Neutrophil (primary cell): ENCODE measurements around the gene RTP3.

Experiments
- H3K27ac ChIP-seq: fragments of 200-600 bp; sonication (generic); 2 replicates; pipeline ENCODE4 v1.5.1; 2016; ENCODE audit warnings: mild to moderate bottlenecking, moderate library complexity
- H3K27me3 ChIP-seq: fragments of 200-600 bp; sonication (generic); 2 replicates; pipeline ENCODE4 v1.6.0; 2016; ENCODE audit warnings: mild to moderate bottlenecking
- H3K36me3 ChIP-seq: fragments of 200-600 bp; sonication (generic); 2 replicates; pipeline ENCODE4 v1.5.1; 2017
- H3K4me1 ChIP-seq, 2 experiments: fragments of 200-600 bp in 1 of 2; sonication (generic) in 1 of 2; 1 replicate in 1 of 2; 2 replicates in 1 of 2; pipeline versions ENCODE4 v1.5.1 to v1.6.1; 2013 to 2016; ENCODE audit warnings: low read depth in 1 of 2, low read length in 1 of 2, mild to moderate bottlenecking in 1 of 2, moderate library complexity in 1 of 2; ENCODE audit not compliant: control insufficient read depth in 1 of 2, insufficient read depth in 1 of 2
- H3K4me3 ChIP-seq, 2 experiments: fragments of 200-600 bp in 1 of 2; sonication (generic) in 1 of 2; 1 replicate in 1 of 2; 2 replicates in 1 of 2; pipeline ENCODE4 v1.5.1; 2013 to 2016; ENCODE audit warnings: low read depth in 1 of 2, low read length in 1 of 2, mild to moderate bottlenecking in 1 of 2, moderate library complexity in 1 of 2
- H3K9me3 ChIP-seq: fragments of 200-600 bp; sonication (generic); 2 replicates; pipeline ENCODE4 v1.5.1; 2016
- CTCF ChIP-seq: fragments of 200-600 bp; sonication (generic); IDR thresholded peaks from 2 replicates; pipeline ENCODE4 v1.5.1; 2016; ENCODE audit warnings: antibody characterized with exemption

RTP3 gene

GRCh38 chr3:46462511-46462910 is 35.3 kb upstream of the RTP3 start:
- H3K27me3 ChIP-seq: no peaks in the 10 kb centered on the region
- TF ChIP-seq CTCF: no peak

GRCh38 chr3:46463120-46463867 is 34.5 kb upstream of the RTP3 start:
- no peaks in the 10 kb centered on the region for H3K27me3 ChIP-seq
- TF ChIP-seq CTCF: no peak

More at GRCh38 chr3:46462511-46462910, 35.3 kb upstream of the RTP3 start:
- no peaks in the 10 kb centered on the region for H3K9me3 ChIP-seq
- H3K4me3 ChIP-seq: peak overlapping the region; percentile 16 to 33
- peaks cover 90% of the 10 kb centered on the region in 2 experiments for H3K4me1 ChIP-seq
- peak overlapping the region; percentile 88 for H3K27ac ChIP-seq
- H3K36me3 ChIP-seq: no peaks in the 10 kb centered on the region

GRCh38 chr3:46463868-46464241 is 33.9 kb upstream of the RTP3 start:
- Histone ChIP-seq H3K27ac (peak overlapping the region; percentile 88), H3K9me3 (no peaks in the 10 kb centered on the region), H3K36me3 (no peaks in the 10 kb centered on the region), H3K4me1 (peaks cover 100% of the 10 kb centered on the region in 2 experiments), H3K27me3 (no peaks in the 10 kb centered on the region), H3K4me3 (peak overlapping the region; percentile 43 to 55)
- TF ChIP-seq CTCF: no peak

More at GRCh38 chr3:46463120-46463867, 34.5 kb upstream of the RTP3 start:
- H3K27ac ChIP-seq: peak overlapping the region; percentile 88
- peaks cover 98% of the 10 kb centered on the region in 2 experiments for H3K4me1 ChIP-seq
- H3K4me3 ChIP-seq: peak overlapping the region; percentile 43 to 55
- no peaks in the 10 kb centered on the region for H3K36me3 ChIP-seq
- no peaks in the 10 kb centered on the region for H3K9me3 ChIP-seq

- H3K4me3 ChIP-seq: peak within 1 kb of the TSS; percentile 43 to 55
- no peak for TF ChIP-seq CTCF
- peaks cover 100% of the 10 kb centered on the region in 2 experiments for H3K4me1 ChIP-seq
- H3K9me3 ChIP-seq: no peaks in the 10 kb centered on the region
- H3K36me3 ChIP-seq: no peaks in the 10 kb centered on the region
- peak within 1 kb of the TSS; percentile 88 for H3K27ac ChIP-seq
- H3K27me3 ChIP-seq: no peaks in the 10 kb centered on the region
These were observed 33.2 kb upstream of the RTP3 start, which contains the start of gene LTF for GRCh38 chr3:46464326-46465195. TSS of gene LTF (minus strand) at chr3:46464905. CDS start at chr3:46464867, 38 bp downstream.

- H3K4me1 ChIP-seq: peaks cover 100% of the 10 kb centered on the region in 2 experiments
These were observed 32.6 kb upstream of the RTP3 start for GRCh38 chr3:46465196-46465520.

More at GRCh38 chr3:46465196-46465520, 32.6 kb upstream of the RTP3 start:
- no peaks in the 10 kb centered on the region for H3K36me3 ChIP-seq
- H3K27ac ChIP-seq: peak overlapping the region; percentile 88
- peak overlapping the region; percentile 43 to 55 for H3K4me3 ChIP-seq
- H3K27me3 ChIP-seq: no peaks in the 10 kb centered on the region
- H3K9me3 ChIP-seq: no peaks in the 10 kb centered on the region
- TF ChIP-seq CTCF: no peak
